Astrocyte (in vitro differentiated cells and primary cell): ENCODE measurements around the gene CDKN1C.

Experiments
- CTCF ChIP-seq: IDR thresholded peaks from 2 replicates; pipeline ENCODE4 v1.5.1; 2011; ENCODE audit warnings: low read depth, mild to moderate bottlenecking, inconsistent platforms, low read length, moderate library complexity; ENCODE audit not compliant: insufficient read depth
- EZH2 ChIP-seq: IDR thresholded peaks from 2 replicates; pipeline ENCODE4 v1.6.1; 2012; ENCODE audit warnings: mild to moderate bottlenecking, low read length, inconsistent platforms; ENCODE audit not compliant: insufficient read depth

- TF ChIP-seq EZH2 (no peak), CTCF (no peak)
Observed at GRCh38 chr11:2914455-2915195, 29.1 kb upstream of the CDKN1C start.
